NCI-H1105 treated with DMSO at 0.1 percent for 48 hours (cell line): Measurements from ENCODE around the gene ADGRF4.

Experiments used
- DNase-seq: peaks from one replicate; lab custom pipeline; 2025; lab: John Stamatoyannopoulos, UW

Gene ADGRF4

DNA sequence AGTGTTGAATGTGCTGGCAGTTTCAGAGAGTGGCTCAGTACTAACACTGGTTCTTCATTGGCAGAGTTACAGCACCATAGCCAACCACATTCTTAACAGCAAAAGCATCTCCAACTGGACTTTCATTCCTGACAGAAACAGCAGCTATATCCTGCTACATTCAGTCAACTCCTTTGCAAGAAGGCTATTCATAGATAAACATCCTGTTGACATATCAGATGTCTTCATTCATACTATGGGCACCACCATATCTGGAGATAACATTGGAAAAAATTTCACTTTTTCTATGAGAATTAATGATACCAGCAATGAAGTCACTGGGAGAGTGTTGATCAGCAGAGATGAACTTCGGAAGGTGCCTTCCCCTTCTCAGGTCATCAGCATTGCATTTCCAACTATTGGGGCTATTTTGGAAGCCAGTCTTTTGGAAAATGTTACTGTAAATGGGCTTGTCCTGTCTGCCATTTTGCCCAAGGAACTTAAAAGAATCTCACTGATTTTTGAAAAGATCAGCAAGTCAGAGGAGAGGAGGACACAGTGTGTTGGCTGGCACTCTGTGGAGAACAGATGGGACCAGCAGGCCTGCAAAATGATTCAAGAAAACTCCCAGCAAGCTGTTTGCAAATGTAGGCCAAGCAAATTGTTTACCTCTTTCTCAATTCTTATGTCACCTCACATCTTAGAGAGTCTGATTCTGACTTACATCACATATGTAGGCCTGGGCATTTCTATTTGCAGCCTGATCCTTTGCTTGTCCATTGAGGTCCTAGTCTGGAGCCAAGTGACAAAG, 17.0 kb upstream of the ADGRF4 start:
- no peak for DNase-seq

DNA sequence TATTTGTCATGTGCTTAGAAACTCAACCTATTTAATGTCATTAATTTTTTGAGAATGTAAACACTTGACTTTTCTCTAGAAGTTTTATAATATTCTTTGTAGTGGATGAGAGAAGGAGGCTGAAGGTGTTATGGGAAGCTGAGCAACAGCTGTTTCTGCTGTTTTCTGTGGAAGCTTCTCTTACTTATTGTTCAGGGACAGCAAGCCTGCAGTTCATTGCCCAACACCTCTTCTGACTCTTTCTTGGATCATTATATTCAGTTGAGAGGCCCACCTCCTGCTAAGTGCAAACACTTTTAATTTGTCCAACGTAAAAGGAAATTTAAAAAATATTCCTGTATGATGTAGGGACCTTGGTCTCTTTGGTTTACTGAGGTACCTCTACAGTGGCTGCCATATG, 12.0 kb upstream of the ADGRF4 start:
- no peak for DNase-seq

DNA sequence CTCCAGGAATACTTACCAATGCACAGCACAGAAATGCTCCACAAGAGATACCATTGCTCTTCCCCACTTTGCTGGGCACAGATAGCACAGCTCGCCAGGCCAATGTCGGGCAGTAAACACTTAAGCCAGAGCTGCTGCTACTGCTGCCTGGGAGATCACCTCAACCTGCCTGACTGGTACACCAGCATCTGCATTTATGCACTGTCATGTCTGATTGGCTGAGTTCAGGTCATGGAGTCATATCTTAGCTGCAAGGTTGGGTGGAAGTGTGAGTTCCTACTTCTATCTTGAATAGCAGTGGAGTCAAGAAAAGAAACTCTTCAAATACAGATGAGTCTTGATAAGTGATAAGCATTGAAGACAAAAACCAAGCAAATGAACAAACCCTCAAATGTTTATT, 10.9 kb upstream of the ADGRF4 start:
- DNase-seq, result no peak

DNA sequence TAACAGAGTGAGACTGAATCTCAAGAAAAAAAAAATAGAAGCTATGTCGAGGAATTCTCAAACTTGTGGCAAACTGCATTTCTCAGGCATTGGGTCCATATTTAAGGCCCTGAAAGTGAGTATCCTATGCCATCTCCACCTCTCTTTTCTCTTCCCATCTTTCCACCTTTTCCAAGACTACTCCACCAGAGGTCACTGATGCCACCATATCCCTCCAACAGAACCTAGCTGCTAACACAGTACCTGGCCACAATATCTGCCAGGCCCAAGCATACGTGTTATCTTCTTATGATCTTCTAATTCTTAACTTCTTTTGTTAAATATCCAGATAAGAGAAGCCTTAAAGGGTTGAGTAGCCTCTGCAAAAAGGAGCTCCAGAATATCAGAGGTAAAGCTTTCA, 8.2 kb upstream of the ADGRF4 start:
- no peak for DNase-seq

DNA sequence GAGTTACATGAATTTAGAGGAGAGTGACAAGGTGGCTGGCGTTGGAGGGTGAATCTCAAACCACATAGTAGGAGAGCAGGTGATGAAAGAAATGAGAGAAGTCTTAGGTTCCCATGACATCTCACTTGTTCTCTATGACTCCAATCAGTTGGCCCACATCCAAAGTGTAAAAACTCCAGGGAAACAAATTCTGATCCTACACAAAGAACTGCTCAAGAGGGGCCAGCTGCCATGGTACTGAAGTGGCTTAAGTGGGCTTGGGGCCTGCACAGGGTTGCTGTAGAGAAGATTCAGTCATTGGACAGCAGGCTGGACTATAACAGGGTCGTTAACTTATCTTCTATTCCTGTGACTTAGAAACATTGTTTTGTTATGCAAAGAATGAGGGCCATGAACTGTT, 7.6 kb upstream of the ADGRF4 start:
- peak; percentile 52 for DNase-seq

DNA sequence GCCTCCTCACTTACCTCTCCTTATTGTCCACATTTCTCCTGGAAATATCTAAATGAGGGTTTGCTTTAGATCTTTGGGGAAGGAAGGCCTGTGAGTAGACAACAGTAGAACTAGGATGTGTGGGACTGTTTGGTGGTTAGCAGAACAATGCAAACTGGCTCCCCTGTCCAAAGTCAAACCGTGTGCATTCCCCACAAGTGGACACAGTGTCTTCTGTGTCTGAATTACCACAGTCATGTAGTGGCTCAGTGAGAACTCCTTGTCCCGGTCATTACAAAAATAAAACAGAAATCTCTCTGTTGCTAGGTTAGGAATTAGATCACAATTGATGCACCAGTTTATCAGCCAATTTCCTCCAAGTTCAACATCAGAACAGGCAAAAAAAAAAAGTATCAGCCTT, 455 bp upstream of the ADGRF4 start:
- no peak for DNase-seq

DNA sequence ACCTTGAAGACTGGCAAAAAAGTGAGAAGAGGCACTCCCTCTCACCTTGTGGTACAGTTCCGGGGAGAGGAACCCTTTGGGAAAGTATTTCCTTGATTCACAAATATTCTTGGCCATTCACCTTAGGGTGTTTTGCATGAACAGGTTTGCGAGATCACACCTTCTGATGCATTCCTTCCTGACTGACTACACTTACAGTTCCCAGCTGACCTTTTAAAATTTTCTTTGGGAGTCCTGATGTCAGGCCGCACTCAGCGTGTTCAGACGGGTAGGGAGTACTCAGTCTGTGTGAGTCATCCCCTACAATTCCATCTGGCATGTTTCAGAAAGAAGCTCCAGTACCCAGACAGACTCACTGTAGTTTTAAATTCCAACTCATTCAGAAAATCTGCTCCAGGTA, 1.7 kb downstream of the ADGRF4 start:
- DNase-seq, result no peak

DNA sequence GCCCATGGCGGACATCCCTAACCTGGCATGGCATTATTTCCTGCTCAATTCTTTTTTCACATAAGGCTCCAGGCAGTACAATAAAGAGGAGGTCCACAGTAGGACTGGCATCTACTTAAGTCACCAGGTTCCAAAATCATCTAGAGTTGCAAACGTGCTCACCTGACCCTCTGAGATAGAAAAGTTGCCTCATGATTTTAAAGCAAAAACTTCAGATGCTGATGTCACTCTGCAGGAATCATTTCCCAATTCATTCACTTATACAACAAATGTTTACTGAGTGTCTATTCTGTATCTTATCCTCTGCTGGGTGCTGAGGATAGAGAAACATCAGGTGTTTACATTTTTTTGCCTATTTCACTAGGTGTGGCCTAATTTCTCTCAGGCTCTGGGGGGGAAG, 2.2 kb downstream of the ADGRF4 start:
- DNase-seq, result no peak

DNA sequence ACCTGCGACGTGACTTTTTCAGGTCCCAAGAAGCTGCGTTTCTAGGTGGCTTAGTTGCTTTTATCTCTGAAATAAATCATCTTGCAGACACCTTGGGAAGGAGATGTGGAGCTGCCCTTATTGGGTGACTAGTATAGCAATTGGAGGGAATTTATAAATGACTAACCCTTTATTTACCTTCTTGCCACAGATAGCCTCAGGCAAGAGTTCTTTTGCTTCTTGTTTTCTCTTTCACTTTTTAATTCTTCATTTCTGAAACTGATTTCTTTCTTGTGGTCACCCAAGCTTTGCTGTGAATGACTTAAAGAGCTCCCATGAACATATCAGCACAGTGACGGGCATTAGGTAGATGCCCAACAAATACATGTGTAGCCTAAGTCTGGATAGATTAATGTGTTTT, 3.0 kb downstream of the ADGRF4 start:
- DNase-seq, result no peak

DNA sequence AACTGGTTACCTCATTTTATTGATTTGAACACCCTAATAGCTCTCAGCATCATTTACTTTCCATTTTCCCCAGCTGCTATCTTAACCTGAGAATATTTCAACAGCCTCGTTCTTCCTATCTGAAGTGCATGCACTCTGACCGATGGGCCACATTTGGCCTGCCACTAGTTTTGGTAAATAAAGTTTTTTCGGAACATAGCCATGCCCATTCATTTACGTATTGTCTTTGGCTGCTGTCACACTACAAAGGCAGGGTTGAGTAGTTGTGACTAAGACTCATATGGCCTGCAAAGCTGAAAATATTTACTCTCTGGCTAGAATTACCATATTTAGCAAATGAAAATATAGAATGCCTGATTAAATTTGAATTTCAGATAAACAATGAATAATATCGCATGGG, 10.8 kb downstream of the ADGRF4 start:
- no peak for DNase-seq

DNA sequence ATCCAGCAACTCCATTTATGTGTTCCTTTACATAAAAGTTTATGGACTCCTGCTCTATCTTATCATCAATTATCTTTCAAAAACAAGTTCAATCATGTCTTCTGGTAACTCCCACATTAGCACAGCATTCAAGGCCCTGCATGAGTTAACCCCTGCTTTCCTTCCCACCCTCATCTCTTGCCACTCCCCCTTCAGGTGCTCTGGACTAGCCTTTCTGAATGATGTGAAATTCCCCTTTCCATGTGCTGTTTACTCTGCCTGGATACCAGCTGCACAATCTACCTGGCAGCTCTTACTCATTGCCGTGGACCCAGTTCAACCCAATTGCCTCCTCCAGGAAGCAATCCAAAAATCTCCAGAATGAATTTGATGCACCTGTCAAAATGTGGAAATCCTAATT, 11.9 kb downstream of the ADGRF4 start:
- DNase-seq, result no peak

DNA sequence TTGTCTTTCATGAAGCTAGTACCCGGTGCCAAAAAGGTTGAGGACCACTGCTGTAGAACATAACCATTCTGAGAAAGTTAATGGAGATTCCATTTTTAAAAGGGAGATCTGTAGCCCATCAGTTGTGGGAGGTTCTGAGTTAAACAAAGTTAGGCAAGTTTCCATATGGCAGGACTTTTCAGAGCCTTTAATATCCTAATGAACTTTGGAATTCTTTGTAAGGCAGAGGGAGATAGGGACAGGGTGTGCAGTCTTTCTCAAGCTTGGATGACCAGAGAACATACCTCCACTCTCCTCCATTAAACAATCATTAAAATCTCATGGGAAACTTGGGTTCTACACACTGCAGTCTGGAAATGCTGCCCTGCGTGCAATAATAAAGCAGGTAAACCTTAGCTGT, 14.8 kb downstream of the ADGRF4 start:
- no peak for DNase-seq

DNA sequence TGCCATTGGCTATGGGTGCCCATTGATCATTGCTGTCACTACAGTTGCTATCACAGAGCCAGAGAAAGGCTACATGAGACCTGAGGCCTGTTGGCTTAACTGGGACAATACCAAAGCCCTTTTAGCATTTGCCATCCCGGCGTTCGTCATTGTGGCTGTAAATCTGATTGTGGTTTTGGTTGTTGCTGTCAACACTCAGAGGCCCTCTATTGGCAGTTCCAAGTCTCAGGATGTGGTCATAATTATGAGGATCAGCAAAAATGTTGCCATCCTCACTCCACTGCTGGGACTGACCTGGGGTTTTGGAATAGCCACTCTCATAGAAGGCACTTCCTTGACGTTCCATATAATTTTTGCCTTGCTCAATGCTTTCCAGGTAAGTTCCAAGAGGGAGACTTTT, 16.4 kb downstream of the ADGRF4 start:
- no peak for DNase-seq

DNA sequence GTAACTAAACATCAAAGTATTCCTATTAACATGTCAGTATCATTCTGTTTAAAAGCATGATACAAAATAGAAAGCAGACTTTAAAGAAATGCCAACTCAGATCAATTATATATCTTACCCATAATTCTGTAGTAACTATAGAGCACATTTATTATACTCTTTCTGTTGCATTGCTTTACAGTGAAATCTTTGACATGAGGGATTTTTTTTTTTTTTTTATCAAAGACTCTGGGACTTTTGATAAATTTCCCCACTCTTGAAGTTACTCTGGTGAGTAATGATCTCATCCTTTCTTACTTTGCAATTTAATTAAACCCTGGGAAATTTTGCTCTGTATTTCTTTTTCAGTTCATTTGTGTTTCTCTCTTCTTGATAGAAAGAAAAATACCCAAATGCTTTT, 17.4 kb downstream of the ADGRF4 start:
- no peak for DNase-seq

DNA sequence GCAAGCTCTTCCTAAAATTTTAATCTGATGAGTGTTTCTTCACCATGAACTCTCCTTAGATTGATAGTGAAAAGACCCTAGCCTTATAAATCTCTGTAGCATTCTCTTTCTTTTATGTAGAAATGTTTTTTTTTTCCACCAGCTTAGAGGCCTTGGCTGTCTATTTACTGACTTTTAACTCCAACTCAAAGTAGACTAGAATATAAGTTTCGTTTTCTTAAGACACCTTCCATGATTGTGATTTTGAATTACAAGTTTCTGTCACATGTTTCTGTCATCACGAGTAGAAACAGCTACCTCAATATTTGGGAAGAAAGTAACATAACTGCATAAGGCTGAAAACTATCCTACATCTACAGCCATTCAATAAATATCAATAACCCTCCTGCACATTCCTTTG, 17.8 kb downstream of the ADGRF4 start:
- no peak for DNase-seq

DNA sequence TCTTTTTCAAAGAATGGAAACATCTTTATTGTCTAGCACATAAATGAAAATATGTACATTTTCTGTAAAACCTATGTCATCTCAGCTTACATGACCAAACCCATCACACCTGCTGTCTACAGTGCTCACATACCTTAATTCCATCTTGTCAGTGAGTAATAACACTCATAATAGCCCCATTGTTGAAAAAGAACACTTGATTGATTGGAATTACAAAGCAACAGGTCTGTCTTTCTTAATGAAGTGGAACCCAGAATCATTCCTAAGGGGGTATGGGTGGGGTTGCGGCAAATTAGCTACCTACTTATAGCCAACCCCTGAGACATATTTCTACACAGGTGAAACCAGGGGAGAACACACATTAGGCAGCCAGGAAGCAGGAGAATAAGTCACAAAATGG, 20.2 kb downstream of the ADGRF4 start:
- DNase-seq, result no peak

DNA sequence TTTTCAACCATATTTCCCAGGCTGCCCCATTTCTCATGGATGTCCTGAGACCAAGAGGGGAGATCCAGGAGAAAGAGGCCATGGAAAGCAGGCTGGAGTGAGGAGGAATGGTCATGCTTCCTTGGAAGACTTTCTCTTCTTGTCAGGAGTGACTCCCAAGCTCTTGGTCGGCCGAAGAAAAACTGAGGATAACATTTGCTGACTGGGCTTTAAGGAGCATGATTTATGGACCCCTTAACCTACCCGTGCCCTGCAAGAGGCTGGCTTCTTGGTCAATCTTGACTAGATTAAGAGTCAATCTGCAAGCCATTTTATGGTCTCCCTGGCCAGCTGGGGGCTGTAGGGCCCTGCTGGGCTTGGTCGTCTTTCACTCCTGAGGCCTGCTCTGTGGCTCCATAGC, 22.8 kb downstream of the ADGRF4 start:
- no peak for DNase-seq

DNA sequence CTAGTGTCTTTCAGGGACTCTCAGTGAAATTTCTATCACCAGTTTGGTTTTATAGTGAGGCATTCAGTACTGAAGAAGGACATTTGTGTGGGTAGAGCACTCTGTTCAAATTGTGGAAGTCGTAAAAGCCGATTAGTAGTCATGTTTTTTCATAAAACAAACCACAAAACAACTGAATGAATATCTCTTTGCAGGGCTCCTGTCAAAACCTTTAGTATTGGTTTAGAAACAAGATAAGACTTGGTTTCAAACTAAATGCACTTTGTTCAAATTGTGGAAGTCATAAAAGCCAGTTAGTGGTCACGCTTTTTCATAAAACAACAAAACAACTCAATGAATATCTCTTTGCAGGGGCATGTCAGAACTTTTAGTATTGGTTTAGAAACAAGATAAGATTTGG, 23.8 kb downstream of the ADGRF4 start:
- DNase-seq, result no peak

DNA sequence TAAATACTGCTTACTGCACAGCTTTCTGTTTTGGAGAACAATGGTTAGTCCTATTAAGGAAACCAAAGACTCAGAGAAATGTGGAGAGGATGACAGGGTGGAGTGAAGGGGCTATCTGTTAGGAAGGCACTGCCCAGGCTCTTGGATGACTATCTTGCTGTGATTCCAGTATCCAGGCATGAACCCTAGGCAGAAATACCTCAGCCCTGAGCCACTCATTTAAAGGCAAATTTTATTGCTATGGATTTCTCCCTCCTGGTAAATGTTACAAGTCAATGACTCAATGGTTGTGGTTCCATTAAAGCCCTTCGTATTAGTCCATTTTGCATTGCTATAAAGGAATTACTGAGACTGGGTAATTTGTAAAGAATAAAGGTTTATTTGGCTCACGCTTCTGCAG, 25.9 kb downstream of the ADGRF4 start:
- no peak for DNase-seq

DNA sequence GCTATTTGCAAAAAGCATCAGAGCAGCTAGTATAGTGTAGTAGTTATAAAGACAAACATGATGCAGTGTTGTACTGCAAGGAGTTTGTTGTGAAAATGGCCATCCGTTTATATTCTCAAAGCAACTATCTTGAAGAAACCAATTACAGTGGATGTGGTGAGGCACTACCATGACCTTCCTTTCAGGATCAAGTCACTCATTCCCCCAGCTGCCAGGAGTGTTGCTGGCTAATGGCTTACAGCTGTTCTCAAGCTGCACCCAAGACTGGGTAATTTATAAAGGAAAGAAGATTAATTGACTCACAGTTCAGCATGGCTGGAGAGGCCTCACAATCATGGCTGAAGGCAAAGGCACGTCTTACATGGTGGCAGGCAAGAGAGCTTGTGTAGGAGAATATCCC, 29.0 kb downstream of the ADGRF4 start:
- DNase-seq, result no peak

DNA sequence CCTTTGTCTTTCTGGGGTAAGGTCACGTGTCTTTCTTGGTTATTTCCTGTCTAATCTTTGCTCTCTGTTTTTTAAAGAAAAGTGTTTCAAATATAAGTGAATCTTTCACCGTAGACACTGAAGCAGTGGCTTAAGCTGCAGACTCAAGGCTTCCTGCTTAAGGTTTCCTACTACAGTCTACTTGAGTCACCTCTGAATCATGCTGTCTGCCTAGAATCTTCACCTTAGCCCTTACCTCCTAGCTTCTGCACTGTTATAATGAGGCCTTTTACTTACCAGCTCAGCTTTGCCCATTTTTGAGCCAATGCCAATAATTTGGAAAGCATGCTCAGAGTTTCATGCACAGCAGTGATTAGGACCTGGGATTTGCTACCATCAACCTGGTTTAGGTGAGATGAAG, 30.6 kb downstream of the ADGRF4 start:
- no peak for DNase-seq

DNA sequence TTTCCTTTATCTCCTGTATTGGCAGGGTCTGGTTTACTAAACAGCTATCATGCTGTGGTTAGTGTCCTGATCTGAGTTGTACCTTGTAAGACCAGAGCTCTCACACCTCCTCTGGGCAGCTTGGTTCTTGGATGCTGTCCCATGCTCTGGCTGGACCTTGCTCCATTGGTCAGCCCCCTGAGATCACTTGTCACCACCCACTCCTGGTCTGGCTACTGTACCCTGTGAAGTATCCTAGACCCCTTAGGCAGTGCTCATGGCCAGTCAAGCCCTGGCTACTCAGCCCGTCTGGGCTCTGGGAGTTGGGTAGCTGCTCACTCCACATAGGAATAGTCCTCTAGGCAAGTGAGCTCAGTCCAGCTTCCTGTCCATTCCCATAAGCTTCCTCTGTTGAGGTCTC, 31.1 kb downstream of the ADGRF4 start:
- DNase-seq, result no peak

DNA sequence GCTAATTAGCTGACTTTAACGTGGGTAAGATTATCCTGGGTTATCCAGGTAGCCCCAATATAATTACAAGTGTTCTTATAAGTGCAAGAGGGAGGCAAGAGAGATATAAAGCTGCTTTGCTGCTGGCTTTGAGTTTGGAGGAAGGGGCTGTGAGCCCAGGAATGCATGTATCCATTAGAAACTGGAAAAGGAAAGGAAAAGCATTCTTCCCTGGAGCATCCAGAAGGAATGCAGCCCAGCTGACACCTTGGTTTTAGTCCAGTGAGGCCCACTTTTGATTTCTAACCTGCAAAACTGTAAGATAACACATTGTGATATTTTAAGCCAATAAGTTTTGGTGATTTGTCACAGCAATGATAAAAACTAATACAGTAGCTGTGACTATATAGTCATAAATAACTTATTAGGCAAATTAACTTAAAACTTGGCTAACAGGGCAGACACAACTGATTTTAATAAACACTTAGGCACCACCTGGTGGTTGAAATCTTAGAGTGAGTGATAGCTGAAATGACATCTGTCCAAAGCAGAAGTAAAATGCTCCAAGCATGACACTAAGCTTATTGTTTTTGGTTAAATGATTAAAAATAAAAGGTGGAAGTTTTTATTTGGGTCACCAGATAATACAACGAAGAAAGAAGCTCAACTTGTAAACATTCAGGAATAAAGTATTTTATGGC, 35.6 kb downstream of the ADGRF4 start:
- peak; percentile 22 for DNase-seq
